Measurements from ENCODE around the gene TMEM117. TPM values are rescaled to one million over a fixed set of nuclear protein-coding genes. Genes with fewer than 3 reads are reported as not detected.

The TMEM117 gene
- total RNA-seq, 1 donor from 2014 or later, result 35.3 TPM

GRCh38 chr12:43968736-43969135 lies 132.9 kb downstream of the TMEM117 start:
- Mint-ChIP-seq H3K4me3 (no peak overlapping the region), H3K27ac (no peak overlapping the region), H3K4me1 (peaks cover 25% of the 10 kb centered on the region), H3K27me3 (ENCODE audit: low read depth) (no peaks in the 10 kb centered on the region), H3K9me3 (peaks cover 30% of the 10 kb centered on the region), H3K36me3 (peaks cover 31% of the 10 kb centered on the region)
- no peak for DNase-seq (ENCODE audit: low spot score in 2 of 2, unreplicated experiment in 2 of 2)
- no peak for TF ChIP-seq CTCF (IDR thresholded peaks at IDR 0.05; ENCODE audit: unreplicated experiment)

GRCh38 chr12:43969882-43970281 lies 134.0 kb downstream of the TMEM117 start:
- H3K9me3 Mint-ChIP-seq, result peaks cover 22% of the 10 kb centered on the region
- H3K27ac Mint-ChIP-seq, result no peak overlapping the region
- no peak for TF ChIP-seq CTCF (IDR thresholded peaks at IDR 0.05; ENCODE audit: unreplicated experiment)
- H3K27me3 Mint-ChIP-seq (ENCODE audit: low read depth), result no peaks in the 10 kb centered on the region
- H3K36me3 Mint-ChIP-seq, result peaks cover 25% of the 10 kb centered on the region
- H3K4me1 Mint-ChIP-seq, result peaks cover 14% of the 10 kb centered on the region
- DNase-seq (ENCODE audit: low spot score in 2 of 2, unreplicated experiment in 2 of 2), result no peak
- no peak overlapping the region for H3K4me3 Mint-ChIP-seq

GRCh38 chr12:43973385-43973784 lies 137.5 kb downstream of the TMEM117 start:
- no peak for DNase-seq (ENCODE audit: low spot score in 2 of 2, unreplicated experiment in 2 of 2)
- Mint-ChIP-seq H3K36me3 (peaks cover 47% of the 10 kb centered on the region), H3K4me3 (no peak overlapping the region), H3K9me3 (peaks cover 38% of the 10 kb centered on the region), H3K27ac (no peak overlapping the region), H3K4me1 (peaks cover 4% of the 10 kb centered on the region), H3K27me3 (ENCODE audit: low read depth) (no peaks in the 10 kb centered on the region)
- no peak for TF ChIP-seq CTCF (IDR thresholded peaks at IDR 0.05; ENCODE audit: unreplicated experiment)

- no peak for DNase-seq (ENCODE audit: low spot score in 2 of 2, unreplicated experiment in 2 of 2)
- peaks cover 53% of the 10 kb centered on the region for H3K36me3 Mint-ChIP-seq
- peaks cover 4% of the 10 kb centered on the region for H3K4me1 Mint-ChIP-seq
- H3K27ac Mint-ChIP-seq, result no peak overlapping the region
- no peak for TF ChIP-seq CTCF (IDR thresholded peaks at IDR 0.05; ENCODE audit: unreplicated experiment)
- no peaks in the 10 kb centered on the region for H3K27me3 Mint-ChIP-seq (ENCODE audit: low read depth)
- H3K9me3 Mint-ChIP-seq, result peaks cover 45% of the 10 kb centered on the region
- H3K4me3 Mint-ChIP-seq, result no peak overlapping the region
Measured at GRCh38 chr12:43973993-43974392, 138.1 kb downstream of the TMEM117 start.

GRCh38 chr12:43976027-43976426 lies 140.1 kb downstream of the TMEM117 start:
- Mint-ChIP-seq H3K27ac (no peak overlapping the region), H3K4me1 (peaks cover 4% of the 10 kb centered on the region), H3K36me3 (peaks cover 61% of the 10 kb centered on the region), H3K9me3 (peaks cover 57% of the 10 kb centered on the region), H3K27me3 (ENCODE audit: low read depth) (no peaks in the 10 kb centered on the region), H3K4me3 (no peak overlapping the region)
- TF ChIP-seq CTCF (IDR thresholded peaks at IDR 0.05; ENCODE audit: unreplicated experiment), result no peak
- DNase-seq (ENCODE audit: low spot score in 2 of 2, unreplicated experiment in 2 of 2), result no peak

- Mint-ChIP-seq H3K36me3 (peaks cover 54% of the 10 kb centered on the region), H3K4me1 (no peaks in the 10 kb centered on the region), H3K4me3 (no peak overlapping the region), H3K9me3 (peaks cover 51% of the 10 kb centered on the region), H3K27ac (no peak overlapping the region), H3K27me3 (ENCODE audit: low read depth) (no peaks in the 10 kb centered on the region)
- TF ChIP-seq CTCF (IDR thresholded peaks at IDR 0.05; ENCODE audit: unreplicated experiment), result no peak
- DNase-seq (ENCODE audit: low spot score in 2 of 2, unreplicated experiment in 2 of 2), result no peak
Measured at GRCh38 chr12:43978556-43978955, 142.7 kb downstream of the TMEM117 start.
